GM19239 (cell line): ENCODE results near the gene LGALS13.
A peak's percentile ranks its signal among the peaks of the same experiment; 100 is the strongest.
"Not testable (repeated sequence)": the region's sequence is repeated elsewhere in the genome, so short reads cannot be mapped to it uniquely, and the experiment has no call there.

Source experiments
- DNase-seq: peaks from one replicate; pipeline ENCODE4 v3.0.0; 2011; ENCODE audit warnings: low spot score; ENCODE audit not compliant: insufficient read length
- FAIRE-seq: peaks from 2 replicates; lab custom pipeline; 2011; peaks lifted over from hg19 to GRCh38; lab: Jason Lieb, UNC

LGALS13 gene

GRCh38 chr19:39607561-39607960 lies 5.2 kb downstream of the LGALS13 start:
- DNase-seq (no peak), FAIRE-seq (no peak)

DNA sequence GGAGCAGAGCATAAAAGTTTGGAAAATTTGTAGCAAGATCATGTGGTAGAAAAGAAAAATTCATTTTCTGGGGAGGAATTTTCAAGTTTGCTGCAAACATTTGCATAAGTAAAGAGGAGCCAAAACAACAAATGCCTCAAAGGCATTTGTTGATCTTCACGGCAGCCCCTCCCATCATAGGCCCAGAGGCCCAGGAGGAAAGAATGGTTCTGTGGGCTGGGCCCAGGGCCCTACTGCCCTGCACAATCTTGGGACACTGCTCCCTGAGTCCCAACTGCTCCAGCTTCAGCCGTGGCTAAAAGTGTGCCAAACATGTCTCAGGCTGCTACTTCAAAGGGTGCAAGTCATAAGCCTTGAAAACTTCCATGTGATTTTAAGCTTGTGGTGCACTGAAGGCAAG lies 11.3 kb downstream of the LGALS13 start:
- no peak for FAIRE-seq
- DNase-seq: no peak

- FAIRE-seq (no peak), DNase-seq (no peak)
These were observed 15.4 kb downstream of the LGALS13 start for GRCh38 chr19:39617745-39618144.

DNA sequence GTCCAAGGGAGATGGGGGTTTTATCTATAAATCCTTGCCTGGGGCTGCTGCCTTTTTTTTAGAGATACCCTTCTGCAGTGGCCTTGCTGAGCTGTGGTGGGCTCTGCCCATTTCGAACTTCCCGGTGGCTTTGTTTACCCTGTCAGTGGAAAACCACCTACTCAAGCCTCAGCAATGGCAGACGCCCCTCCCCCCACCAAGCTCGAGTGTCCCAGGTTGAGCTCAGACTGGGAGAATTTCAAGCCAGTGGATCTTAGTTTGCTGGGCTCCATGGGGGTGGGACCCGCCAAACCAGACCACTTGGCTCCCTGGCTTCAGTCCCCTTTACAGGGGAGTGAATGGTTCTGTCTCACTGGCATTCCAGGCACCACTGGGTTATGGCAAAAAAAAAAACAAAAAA lies 21.6 kb downstream of the LGALS13 start:
- no peak for FAIRE-seq
- no peak for DNase-seq

- DNase-seq: not testable (repeated sequence)
- FAIRE-seq: peak; percentile 26
These were observed 25.3 kb downstream of the LGALS13 start for GRCh38 chr19:39627631-39628030.

DNA sequence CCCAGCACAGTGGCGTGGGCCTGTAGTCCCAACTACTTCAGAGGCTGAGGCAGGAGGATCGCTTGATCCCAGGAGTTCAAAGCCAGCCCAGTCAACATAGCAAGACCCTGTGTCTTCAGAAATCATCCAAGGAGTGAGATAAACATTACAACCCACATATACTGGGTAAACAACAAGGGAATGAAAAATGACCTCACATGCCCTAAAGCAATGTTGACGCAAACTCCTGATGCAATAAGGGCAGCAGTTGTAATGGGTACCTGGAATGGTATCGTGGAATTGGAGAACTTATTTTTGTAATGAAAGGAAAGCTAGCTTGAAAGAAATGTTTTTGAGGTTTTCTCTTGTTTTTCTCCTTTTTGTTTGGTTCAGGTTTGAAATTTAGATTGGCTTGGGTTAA lies 28.9 kb downstream of the LGALS13 start:
- DNase-seq: no peak
- FAIRE-seq: no peak

DNA sequence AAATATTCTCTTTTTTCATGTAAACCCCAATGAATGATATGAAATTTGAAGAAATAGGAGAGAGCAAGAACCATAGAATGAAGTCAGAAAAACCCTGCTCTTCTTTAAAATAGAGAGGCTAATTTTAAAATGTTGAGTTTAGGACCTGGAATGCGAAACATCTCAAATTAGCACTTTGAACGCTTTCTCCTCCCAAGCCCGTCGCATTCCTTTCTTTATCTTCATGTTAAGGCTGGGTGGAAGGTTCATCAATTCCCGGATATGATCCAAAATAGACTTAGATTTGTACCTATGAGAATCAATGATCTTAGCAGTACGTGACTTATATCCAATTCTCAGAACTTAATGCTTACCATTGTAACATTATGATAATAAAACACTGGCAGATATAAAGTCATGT lies 29.3 kb downstream of the LGALS13 start:
- DNase-seq: no peak
- no peak for FAIRE-seq

- no peak for DNase-seq
- FAIRE-seq: no peak
These were observed 35.6 kb downstream of the LGALS13 start for GRCh38 chr19:39637891-39638290.

GRCh38 chr19:39641773-39642172 lies 39.4 kb downstream of the LGALS13 start:
- DNase-seq (no peak), FAIRE-seq (peak; percentile 82)

DNA sequence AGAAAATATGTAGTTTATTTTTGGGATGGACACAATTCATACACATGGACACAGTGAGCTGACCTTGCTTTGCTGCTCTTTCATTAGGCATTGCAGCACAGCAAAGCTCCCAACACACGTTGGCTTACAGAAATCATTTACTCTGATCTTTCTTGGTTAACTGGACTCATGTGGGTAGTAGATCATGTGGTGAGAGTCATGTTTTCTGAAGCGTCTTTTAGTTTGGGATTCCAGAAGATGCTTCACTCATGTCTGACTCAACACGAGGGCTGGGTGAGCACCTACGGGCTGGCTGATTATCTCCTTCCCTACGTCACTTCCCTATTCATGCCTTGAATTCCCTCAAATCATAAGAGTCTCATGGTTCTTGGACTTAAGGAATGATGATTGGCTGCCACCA lies 41.3 kb downstream of the LGALS13 start:
- DNase-seq (no peak), FAIRE-seq (no peak)

DNA sequence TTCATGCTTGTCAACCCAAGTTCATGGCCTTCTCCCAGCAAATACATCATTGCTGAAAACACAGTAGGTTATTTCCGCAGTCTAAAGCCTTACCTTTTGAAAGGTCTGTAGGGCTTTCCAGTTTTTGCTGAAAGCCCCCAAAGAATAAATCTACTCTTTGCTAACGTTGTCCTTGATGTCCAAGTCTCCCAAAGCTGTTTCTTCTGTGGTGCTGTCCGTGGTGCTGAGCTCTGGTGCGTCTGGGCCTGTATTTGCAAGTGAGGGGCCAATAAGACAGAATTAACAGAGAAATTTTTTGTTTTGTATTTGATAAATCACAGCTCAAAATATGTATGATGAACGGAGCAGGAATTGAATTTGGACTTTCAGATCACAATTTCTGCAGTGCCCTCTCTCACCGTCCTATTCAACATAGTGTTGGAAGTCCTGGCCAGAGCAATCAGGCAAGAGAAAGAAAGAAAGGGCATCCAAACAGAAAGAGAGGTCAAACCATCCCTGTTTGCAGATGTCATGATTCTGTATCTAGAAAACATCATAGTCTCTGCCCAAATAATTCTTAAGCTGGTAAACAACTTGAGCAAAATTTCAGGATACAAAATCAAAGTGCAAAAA lies 43.6 kb downstream of the LGALS13 start:
- no peak for DNase-seq

DNA sequence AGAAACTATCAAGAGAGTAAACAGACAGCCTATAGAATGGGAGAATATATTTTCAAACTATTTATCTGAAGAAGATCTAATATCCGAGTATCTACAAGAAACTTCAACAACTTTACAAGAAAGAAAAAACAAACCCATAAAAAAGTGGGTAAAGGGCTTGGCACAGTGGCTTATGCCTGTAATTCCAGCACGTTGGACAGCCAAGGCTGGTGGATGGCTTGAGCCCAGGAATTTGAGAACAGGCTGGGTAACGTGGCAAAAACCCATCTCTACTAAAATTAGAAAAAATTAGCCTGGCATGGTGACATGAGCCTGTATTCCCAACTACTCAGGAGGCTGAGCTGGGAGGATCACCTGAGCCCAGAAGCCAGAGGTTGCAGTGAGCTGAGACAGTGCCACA lies 45.6 kb downstream of the LGALS13 start:
- no peak for FAIRE-seq
- no peak for DNase-seq

More for the DNA sequence above, 43.6 kb downstream of the LGALS13 start:
- FAIRE-seq: no peak

- no peak for FAIRE-seq
- no peak for DNase-seq
These were observed 53.3 kb downstream of the LGALS13 start, which contains the start of gene LGALS16 for GRCh38 chr19:39655613-39656012. Gene LGALS16, plus strand, starts transcription at chr19:39655913. Its CDS starts 49 bp downstream, at chr19:39655962.
